Measurements from ENCODE around the gene CERCAM. TPM values are rescaled to one million over a fixed set of nuclear protein-coding genes. Genes with fewer than 3 reads are reported as not detected.

CERCAM gene
- total RNA-seq, 1 donor from 2014 or later, result 55.7 TPM

DNA sequence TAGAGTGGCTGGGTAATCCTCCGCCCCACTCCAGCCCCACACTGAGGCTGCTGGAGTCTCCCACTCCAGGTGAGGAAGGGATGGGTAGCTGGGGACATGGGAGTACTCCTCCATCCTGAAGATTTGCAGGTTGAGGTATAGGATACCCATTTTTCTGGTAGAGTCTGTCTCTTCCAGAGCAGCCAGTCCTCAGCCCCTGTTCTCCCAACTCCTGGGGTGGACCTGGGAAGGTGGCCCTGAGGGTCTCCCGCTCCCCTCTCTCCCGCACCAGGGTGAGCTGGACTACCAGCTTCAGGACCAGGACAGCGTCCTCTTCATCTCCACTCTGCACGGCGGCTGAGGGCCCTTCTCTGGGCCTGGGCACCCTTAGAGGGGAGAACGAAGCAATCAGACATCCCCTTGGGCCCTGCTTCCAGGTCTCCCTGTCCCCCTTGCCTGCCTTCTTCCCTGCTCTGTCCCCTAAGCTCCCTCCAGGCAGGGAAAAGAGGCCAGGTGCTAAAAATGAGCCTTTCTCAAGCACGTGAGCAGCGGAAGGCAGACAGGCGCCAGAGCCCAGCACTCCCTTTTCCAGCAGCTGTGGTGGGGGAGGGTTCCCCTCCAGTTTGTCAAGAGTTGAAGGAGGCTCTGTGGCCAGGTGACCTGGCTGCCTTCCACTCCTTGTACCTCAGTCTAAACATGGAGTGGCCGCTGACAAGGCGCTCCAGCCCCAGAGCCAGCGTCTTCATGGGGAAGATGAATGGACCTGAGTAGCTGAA is 31.1 kb upstream of the CERCAM start:
- DNase-seq (ENCODE audit: low read depth), result no peak
- no peak overlapping the region for H3K4me3 ChIP-seq (ENCODE audit: low read depth, low read length)
- TF ChIP-seq, protein P1, sequence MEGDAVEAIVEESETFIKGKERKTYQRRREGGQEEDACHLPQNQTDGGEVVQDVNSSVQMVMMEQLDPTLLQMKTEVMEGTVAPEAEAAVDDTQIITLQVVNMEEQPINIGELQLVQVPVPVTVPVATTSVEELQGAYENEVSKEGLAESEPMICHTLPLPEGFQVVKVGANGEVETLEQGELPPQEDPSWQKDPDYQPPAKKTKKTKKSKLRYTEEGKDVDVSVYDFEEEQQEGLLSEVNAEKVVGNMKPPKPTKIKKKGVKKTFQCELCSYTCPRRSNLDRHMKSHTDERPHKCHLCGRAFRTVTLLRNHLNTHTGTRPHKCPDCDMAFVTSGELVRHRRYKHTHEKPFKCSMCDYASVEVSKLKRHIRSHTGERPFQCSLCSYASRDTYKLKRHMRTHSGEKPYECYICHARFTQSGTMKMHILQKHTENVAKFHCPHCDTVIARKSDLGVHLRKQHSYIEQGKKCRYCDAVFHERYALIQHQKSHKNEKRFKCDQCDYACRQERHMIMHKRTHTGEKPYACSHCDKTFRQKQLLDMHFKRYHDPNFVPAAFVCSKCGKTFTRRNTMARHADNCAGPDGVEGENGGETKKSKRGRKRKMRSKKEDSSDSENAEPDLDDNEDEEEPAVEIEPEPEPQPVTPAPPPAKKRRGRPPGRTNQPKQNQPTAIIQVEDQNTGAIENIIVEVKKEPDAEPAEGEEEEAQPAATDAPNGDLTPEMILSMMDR (conservative IDR thresholded peaks at IDR 0.05; ENCODE audit: low read depth, low read length), result no peak

DNA sequence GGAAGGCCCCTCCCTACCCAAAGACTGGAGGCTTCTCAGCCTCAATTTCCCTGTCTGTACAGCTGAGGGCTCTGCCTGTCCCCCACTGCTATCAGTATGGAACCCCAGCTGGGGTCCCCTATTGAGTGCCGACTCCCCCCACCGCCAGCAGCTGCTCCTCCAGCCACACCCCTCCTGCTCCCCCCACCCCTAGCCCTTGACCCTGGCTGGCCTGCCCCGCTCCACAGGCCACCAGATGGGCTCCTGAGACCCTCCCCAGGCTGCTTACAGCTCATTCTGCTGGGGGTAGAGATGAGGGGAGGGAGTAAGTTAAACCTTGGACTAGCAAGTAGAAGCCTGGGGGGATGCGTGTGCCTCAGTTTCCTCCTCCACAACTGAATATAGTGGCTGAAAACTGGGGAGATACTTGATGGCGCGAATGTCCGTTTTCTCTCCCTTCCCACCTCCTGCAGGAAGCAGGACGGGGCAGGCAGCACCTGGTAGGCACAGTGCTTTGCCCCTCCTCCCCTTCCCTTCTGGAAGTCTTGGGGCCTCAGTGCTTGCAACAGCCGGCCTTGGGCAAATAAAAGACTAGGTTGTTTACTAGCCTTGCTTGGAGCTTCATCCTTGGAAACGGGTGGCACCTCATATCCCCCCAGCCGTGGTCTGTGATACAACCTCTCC is 30.4 kb upstream of the CERCAM start:
- DNase-seq (ENCODE audit: low read depth), result no peak
- H3K4me3 ChIP-seq (ENCODE audit: low read depth, low read length), result no peak overlapping the region
- TF ChIP-seq, protein P1 (conservative IDR thresholded peaks at IDR 0.05; ENCODE audit: low read depth, low read length), result no peak

DNA sequence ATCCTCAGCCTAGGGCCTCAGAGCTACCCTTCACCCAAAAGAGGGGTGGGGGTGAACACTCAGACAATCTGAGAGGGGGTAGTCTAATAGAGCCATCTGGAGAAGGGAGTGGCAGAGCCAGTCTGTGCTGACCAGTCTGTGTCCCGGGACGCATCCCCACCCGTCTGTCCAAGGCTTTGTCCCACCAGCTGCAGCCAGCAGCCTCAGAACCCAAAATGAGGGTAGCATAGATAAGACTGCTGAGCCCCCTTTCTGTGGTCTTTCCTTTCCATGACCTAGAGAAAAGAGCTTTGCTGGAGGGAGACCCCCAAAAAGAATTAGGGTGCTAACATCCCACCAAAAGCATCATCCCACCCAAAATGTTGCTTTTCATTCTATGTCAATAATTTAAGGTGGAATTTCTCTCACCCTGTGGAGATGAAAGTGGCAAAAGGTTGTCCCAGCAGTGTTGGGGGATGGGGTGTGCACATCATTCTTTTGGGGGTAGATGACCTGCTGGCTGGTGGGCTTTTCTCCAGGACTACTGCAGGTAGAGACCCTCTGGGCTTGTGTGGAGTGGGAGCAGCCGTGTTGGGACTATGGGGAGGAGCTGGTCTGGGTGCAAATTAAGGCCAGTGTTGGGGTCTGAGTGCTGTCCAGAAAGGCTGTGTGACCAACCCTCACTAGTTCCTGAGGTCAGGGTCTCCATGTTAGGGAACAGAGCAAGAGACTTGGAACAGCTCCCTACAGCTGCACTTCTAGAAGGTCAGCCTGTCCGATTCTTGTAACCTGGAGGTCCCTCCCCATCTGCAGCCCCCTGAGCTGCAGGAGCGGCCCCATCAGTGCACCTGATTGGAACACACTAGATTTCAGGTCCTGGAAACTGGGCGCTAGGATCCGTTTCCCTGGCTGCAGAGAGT is 29.6 kb upstream of the CERCAM start:
- TF ChIP-seq, protein P1 (conservative IDR thresholded peaks at IDR 0.05; ENCODE audit: low read depth, low read length), result no peak
- H3K4me3 ChIP-seq (ENCODE audit: low read depth, low read length), result no peak overlapping the region
- no peak for DNase-seq (ENCODE audit: low read depth)

DNA sequence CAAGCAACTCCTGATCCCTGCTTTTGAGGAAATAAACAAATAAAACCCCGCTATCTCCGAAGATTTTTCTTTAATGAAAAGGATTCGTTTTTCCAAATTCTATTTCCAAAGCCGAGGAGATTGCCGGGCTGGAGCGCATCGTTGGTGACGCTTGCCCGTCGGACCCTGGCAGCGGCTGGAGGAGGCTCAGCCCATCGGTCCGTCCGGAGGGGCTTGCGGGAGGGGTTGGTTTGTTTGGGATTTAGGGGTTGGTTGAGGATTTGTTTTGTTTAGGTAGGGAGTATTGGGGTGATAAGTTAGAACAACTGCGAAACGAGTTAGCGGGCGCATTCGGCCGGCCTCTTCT is 28.7 kb upstream of the CERCAM start:
- DNase-seq (ENCODE audit: low read depth), result no peak
- TF ChIP-seq, protein P1 (conservative IDR thresholded peaks at IDR 0.05; ENCODE audit: low read depth, low read length), result no peak

DNA sequence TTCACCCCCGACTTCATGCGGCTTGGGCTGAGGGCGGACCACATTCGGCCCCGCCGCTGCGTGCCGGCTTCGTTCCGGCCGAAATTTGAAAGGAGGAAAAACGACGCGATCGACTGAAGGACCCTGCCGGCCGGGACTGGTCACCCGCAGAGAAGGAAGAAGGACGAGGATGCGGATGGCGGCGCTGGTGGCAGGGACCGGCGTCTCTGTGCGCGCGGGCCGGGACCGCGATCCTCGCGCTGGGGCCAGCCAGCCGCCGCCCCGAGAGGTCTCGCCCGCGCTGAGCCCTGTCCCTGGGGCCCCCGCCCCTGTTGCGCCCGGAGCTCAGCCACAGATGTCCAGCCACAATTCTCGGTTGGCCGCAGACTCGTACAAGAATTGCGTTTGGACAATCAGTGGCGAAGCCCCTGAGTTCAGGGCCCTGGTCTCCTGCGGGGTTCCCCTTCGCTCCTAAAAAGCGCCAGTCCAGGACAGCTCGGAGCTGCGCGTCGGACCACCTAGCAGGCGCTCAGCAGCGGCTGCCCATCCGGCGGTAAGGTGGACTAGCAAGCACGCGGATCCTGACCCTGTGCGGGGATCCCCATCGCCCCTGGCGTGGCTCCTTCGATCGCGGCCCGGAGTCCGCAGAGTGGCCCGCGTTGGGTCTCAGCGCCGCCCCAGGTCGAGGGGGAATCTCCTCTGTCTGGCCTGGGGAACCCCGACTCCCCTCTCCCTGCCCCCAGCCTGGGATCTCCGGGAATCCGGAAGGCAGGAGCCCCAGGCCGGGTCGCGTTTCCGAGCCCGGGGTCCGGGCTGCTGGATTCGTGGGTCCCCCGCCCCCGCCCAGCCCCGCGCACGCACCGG is 28.1 kb upstream of the CERCAM start:
- TF ChIP-seq, protein P1 (conservative IDR thresholded peaks at IDR 0.05; ENCODE audit: low read depth, low read length), result no peak
- no peak for DNase-seq (ENCODE audit: low read depth)
- no peak overlapping the region for H3K4me3 ChIP-seq (ENCODE audit: low read depth, low read length)

More for the DNA sequence above, 28.7 kb upstream of the CERCAM start:
- no peak overlapping the region for H3K4me3 ChIP-seq (ENCODE audit: low read depth, low read length)

GRCh38 chr9:128393145-128393775 is 27.4 kb upstream of the CERCAM start:
- no peak overlapping the region for H3K4me3 ChIP-seq (ENCODE audit: low read depth, low read length)
- TF ChIP-seq, protein P1 (conservative IDR thresholded peaks at IDR 0.05; ENCODE audit: low read depth, low read length), result no peak
- DNase-seq (ENCODE audit: low read depth), result no peak
